NCI-H460 (cell line): Measurements from ENCODE around the gene DNAJB13. TPM values are rescaled to one million over a fixed set of nuclear protein-coding genes. Genes with fewer than 3 reads are reported as not detected.

Experiments
- DNase-seq: peaks from one replicate; pipeline ENCODE4 v3.0.0-alpha.2; 2016; ENCODE audit warnings: low read depth; ENCODE audit errors: extremely low read depth
- total RNA-seq: library from RNA; depleted of rRNA; stranded (reverse); fragments of >200 nt; shearing (Covaris generic); gene quantifications from 2 replicates; pipeline ENCODE4 v1.2.3, GENCODE V29; 2014

DNAJB13 gene
- total RNA-seq, 1 experiment from 2014 or later, result not detected

DNA sequence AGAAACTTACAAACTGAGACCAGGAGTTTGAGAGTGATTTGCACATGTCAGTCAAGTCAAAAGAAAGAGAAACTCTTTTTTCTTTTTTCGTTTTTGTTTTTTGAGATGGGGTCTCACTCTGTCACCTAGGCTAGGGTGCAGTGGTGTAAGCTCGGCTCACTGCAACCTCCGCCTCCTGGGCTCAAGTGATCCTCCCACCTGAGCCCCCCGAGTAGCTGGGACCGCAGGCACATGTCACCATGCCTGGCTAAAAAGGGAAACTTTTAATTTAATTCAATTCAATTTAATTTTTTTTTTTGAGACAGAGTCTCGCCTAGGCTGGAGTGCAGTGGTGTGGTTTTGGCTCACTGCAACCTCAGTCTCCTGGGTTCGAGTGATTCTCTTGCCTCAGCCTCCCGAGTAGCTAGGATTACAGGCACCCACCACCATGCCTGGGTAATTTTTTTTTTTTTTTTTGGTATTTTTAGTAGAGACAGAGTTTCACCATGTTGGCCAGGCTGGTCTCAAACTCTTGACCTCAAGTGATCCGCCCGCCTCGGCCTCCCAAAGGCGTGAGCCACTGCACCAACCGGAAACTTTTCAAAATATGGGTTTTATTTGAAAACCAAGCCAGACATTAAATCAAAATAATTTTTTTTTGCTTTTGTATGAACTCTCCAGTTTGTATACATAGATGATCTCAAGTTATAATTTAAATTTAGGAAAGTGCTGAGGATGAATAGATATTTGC is 48.2 kb downstream of the DNAJB13 start:
- DNase-seq, result no peak

DNA sequence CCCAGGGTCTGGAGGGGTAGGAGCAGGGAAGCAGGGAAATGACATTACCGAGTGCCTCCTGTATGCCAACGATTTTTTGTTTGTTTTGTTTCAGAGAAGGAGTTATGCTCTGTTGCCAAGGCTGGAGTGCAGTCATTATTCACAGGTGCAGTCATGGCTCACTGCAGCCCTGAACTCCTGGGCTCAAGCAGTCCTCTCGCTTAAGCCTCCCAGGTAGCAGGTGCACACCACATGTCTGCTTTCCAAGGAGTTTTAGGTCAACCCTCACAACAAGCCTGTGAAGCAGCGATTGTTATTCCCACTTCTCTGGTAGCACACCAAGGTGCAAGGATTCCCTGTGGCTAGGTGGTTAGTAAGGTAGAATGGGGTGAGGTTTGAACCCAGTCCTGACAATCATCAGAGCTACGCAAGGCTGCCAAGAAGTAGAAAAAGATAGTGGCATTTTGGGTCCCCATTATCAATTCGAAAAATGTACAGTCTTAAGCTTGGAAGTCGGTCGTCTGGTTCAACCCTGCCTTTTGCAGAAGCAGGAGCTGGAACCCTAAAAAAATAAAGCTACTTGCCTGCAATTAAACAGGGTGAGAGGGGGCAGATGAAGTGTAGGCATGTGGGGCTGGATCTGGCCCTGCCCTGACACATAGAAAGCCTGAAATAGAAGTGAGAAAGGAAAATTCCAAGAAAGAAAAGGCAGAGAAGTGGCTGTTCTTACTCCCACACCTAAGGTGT is 48.9 kb downstream of the DNAJB13 start:
- DNase-seq, result no peak

DNA sequence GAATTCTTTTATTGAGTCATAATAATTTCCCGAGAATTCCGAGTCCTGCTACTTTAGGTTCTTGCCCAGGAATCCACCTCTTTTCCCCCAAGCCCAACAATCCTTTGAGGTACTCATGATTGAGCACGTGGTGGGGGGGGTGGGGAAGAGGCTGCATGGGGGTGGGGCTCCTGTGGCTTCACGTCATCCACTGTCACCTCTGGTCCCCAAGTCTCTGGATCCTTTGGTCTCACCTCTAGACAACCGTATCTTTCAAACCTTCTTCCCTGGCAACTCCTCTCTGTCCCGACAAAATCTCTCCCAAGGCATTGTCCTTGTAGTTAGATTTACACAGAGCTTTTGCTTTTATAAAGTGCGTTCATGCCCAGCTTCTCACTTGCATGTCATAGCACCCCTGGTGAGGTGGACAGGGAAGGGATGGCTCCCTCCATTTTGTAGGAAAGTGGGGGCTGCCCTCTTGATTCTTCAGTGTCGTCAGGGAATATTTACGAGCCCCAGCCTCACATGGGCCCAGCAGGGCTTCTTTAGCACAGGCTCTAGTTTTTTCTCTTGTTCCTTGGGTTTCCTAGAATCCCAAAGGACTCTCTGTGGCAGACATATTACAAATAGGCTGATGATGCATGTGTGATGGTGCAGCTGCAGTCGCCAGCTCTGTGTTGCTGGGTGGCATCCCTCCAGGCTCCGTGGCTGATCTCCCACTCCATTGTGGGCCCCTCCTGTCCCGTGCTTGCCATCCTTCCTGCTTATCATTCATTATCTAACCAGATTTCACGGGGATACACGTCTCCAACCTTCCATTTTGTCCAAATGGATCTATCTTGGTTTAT is 49.7 kb downstream of the DNAJB13 start:
- DNase-seq, result no peak

DNA sequence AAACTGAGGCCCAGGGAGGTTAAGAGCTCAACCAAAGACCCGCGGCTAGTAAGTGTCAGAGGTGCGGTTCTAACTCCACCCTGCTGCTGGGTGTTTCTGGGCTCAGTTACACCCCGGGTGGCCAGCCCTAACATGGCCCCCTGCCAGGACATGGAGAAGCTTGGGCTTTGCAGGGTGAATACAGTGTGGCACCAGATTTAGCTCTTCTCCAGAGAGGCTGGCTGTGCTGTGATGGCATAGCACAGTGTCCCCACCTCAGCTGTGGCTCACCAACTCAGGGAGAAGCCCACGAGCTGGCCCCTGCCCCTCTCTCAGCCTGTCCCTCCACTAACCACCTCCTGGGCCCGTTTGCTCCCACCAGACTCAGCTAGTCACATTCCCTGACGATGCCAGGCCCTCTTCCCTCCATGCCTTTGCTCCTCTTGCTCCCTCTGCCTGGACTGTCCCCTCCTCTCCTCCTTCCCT is 51.0 kb downstream of the DNAJB13 start:
- DNase-seq, result no peak

DNA sequence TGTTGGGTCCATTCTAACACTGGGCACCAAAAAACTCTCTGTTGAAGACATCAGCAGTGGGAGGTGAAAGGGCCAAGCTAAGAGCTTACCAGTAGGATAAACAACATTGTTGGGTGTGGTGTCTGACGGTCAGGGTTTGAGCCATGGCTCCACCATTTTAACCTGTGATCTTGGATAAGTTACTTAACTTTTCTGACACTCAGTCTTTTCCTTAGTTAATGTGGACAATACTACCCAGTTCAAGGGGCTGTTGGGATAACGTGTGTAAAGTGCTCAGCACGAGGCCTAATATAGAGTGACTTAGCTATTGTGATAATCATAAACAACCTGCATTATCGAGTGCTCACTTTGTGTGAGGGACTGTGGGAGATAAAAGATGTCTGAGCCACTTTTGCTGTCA is 52.0 kb downstream of the DNAJB13 start:
- DNase-seq, result no peak

DNA sequence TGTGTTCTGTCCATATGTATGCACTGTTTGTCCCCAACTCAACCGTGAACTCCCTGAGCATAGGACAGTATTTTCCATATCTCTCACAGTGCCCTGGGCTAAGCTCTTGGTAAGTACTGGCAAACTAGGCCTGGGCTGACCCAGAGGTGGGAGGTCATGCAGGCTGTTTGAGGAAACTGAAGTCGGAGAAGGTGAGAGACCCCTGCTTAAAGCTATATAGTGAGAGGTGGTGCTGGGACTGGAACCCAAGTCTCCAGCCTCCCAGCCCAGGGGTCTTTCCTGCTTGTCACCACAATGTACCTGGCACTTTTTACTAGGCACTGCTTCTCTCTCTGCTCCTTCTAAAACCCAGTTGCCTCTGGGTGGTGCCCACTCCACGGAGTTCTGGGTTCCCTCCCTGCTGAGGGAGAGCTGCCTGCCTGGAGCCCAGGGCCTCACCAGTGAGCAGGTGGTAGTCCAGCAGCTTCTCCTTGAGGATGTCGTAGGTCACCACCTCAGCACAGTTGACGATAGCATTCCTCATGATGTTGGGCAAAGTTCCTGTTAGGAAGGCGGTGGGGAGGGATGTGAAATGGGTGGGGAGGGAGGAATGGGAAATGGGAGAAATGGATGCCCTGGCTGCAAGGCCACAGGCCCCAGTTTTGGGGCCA is 53.3 kb downstream of the DNAJB13 start:
- no peak for DNase-seq

DNA sequence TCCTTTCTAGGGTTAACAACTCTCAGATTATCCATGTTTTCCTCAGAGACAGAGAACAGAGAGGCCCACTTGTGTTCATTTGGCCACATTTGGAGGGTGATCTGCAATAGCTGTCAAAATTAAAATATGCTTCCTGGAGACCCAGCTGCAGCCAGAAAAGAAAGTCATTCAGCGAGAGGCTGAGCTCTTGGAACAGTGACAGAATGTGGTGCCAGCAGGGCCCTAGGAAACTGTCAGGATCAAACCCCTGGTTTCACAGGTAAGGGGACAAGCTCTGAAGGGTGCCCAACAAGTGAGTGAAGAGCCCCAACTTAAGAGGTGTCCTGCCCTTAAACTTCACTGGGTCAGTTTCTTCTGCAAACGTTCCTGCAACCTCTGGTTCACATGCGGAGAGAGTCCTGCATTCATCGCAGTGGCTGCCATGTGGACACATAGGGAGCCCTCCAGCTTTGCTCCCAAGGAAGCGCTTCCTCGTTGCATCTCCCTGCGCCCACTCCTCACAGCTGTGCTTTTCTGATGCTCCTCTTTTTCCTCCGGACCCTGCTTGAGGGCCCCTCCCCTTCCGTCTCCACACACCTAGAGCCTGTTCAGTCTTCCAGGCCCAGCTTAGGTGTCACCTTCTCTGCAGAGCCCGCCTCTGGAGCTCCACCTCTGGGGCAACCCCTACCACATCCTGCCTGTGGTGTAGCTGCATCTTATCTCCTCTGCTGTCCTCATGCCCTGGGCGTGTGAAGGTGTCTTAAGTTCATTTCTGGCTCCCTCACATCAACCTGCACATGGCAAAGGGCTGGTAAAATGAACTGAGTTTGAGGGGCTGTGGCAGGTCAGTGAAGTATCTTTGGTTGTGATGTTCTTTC is 54.2 kb downstream of the DNAJB13 start:
- DNase-seq, result no peak

DNA sequence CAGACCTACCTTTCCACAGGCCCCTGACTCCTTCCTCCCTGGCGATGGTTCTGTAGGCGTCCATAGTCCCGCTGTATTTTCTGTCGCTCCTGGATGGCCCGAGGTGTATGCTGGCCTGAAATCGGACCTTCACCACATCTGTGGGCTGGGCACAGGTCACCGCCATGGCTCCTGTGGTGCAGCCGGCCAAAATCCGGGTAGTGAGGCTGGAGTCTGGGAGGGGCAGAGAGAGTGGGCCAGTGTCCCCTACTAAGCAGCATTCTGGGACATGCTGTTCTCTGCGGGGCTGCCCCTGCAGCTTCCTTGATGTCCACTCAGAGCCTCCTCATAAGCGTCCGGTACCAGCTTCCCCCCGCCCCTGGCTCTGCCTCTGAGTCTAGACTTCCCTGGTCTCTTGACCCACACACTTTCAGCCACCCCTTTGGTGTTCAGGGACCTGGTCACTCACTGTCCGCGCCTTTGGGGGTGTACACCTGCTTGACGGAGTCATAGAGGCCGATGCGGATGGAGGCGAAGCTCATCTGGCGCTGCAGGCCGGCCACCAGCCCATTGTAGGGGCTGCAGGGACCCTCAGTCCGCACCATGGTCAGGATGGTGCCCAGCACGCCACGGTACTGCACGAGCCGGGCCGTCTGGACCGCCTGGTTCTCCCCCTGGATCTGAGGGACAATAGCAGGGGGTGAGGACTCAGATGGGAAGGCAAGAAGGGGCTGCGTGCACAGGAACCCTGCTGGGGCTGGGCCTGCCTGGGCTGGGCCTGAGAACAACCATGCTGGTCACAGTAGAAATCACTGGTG is 55.1 kb downstream of the DNAJB13 start:
- DNase-seq, result no peak

DNA sequence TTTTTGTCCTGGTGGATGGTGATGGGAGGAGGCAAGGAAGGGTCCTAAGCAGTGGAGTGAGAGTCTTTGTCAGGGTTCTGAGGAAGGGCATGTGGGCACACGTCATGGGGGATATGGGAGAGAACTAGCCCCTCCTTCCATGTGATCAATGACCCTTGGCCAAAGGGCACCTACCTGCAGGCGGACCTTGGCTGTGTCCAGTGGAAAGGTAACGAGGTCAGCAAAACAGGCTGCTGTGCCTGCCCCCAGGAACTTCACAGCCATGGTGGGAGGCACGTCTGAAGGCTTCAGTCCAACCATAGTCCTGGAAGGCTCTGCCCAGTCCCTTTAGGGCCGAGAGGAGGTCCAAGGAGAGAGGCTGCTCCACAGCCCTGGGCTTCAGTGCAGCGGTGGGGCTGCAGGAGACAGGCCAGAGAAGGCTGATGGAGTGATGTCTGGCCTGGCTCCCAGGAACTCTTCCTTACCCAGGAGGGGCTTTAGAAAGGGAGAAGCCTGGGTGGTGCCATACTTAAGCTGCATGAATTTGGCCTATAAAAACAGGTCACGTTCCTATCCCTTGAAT is 56.0 kb downstream of the DNAJB13 start:
- DNase-seq, result no peak

DNA sequence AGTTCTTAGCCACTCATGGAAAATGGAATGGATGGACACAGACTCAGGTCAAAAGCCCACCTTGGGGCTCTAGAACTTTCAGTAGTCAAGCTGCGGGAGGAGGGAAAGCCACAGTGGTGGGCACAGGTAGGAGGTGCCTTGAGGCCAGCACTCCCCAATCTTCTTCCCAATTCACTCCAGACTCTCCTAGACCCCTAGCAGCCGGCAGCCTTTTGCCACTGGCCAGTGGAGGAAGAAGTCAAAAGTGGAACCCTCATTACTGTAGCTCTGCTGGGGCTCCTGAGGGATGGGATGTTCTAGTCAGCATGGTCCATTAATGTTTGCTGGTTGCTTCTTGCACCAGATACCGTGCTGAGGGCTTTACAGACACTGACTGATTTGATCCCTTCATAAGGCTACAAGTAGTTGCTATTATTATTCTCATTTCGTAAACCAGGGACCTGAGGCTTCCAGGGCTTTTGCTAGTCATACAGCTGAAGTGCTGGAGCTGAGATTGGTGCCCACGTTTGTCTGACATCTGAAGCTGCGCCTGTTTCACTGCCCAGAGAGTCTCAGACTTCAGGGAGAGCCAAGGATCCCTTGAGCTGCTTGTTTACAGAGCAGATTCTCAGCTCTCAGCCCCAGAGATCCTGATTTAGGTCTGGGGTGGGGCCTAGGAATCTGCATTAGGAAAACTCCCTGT is 57.0 kb downstream of the DNAJB13 start:
- no peak for DNase-seq

DNA sequence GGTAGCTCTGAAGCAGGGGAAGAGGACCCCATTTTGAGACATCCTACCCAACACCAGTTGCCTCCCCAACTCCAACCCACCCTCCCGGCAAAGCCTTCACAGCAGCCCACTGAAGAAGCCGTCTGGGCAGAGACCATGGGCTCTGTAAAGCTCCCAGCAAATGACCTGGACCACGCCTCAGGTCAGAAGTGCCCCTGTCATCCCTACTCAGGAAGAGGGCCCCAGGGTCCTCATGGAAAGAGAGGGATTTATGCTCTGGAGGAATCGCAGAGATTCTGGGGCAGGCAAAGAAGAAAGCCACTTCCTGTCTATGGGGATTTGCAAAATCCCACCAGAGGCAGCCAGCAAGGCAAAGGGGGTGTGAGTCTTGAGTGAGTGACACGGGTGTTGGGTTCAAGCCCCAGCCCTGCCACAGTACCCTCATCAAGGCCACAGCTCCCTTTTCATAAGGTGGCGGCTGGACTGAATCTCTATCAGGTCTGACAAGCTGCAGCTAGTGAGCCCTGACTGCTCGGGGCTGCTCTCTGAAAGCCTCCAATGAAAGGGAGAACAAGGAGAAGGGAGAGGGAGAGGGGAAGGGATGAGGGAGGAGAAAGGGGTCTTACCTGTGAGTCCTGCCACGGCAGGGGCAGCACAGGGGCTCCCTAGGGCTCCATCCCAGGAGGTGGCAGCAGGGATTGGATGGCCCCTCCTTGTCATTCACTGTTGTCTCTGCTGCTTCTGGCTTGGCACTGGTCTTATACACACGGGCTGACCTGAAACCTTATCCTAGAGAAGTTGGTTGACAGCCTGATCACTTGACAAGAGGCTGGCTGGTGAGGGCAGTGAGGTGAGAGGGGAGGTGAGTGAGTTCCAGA is 57.8 kb downstream of the DNAJB13 start, which contains the start of gene UCP3:
UCP3 (minus strand) TSS at position 713 of the 857 bp plus-strand sequence. CDS start 2,043 bp downstream, outside the sequence.
- no peak for DNase-seq

DNA sequence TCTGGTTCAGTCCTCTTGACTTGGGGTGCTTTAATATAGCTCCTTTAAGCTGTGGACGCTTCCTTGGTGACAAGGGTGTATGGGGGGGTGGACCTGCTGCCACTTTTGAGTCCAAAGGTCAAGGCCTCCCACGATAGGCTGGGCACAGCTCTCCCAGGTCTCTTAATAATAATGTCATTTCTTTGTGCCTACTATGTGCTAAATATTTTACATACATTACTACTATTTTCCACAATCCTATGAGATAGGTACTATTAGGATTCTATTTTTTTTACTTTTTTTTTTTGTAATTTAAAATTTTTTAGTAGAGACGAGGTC is 58.4 kb downstream of the DNAJB13 start:
- no peak for DNase-seq

DNA sequence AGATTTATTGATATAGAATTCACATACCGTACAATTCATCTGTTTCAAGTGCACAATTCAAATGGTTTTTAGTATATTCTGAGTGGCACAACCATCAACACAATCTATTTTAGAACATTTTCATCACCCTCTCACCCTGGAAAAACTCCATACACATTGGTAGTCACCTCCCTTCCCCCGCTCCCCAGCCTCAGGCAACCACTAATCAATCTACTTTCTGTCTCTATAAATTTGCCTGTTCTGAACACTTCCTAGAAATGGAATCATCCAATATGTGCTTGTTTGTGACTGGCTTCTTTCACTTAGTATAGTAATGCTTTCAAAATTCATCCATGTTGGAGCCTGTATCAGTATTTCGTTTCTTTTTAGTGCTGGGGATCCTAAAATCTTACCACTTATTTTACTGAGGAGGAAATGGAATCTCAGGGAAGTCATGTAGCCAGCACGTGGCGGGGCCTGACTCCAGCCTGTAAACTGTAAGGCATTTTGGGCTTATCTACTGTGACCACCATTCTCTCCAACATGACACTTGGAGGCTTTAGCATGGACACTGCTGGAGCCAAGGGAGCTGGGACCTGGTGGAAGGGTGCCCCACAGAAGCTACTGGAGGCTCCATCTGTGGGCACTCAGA is 59.0 kb downstream of the DNAJB13 start:
- DNase-seq, result no peak

DNA sequence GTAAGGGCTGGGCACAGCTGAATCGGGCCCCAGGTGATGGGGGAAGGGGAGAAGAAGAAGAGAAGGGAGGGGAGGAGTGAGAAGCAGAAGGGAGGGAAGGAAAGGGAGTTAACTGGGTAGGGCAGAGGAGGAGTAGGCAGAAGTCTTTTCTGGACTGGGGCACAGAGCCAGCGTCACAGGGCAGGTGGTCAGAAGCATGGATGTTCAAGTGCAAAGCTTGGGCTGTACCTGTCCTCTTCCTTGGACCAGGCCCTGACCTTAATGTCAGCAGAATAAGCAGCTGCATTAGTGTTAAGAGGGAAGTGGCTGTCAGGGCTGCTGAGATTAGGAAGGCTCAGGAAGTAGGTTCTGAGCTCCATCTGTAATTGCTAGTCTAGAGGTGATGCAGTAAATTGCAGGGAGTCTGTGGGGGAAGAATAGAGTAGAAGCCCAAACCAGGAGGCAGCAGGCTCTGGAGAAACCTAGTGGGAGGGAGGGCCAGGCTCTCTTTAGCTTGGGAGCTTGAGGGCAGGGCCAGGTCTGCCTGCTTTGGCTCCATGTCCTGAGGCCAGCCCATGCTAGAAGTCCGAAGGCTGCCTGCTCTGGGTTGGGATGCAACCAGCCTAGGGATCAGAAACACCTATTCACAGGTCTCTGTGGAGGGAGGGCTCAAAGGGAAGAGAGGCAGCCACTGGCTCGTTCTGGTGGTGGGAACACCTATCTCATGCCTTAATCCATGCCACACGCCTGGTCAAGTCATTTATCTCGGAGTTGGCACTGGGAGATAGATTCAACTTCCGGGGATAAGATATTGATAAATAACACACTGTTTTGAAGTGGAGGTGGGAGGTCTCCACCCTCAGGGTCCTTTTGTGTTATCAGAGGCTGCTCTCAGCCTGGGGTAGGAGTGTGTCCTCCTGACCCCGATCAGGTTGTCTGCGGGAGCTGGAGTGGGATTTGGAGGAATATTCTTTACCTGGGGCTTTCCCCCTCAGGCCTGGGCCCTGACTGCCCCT is 59.8 kb downstream of the DNAJB13 start:
- no peak for DNase-seq

DNA sequence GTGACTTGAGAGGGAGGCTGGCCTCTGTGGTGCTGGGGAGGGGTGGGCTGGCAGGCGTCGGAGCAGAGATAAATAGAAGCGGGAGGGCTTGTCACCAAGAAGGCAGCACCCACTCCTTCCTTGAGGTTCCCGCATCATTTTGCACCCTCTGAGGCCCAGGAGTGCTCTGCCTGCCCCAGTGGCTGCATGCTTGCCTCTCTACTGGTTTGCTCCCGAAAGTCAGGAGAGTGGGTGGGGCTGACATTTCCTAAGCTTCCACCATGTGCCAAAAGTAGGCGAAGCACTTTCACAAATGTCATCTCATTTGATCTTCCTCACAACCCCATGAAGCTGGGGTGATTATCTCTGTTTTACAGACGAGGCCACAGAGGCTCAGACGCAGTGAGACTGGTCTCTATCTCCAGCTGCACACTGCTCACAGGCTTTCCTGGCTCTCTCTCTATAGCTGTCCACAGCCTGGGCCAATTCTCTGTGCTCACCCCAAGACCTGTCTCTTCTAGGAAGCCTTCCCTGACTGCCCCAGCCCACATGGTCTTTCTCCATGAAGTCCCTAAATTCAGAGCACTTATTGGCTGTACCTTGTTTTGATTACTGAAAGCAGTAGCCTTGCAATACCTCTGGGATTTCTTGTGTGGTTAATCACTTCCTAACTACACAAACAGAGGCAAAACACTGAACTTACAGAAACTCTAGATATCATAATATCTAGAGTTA is 60.7 kb downstream of the DNAJB13 start:
- DNase-seq, result no peak
